K562 (cell line): ENCODE data around the gene MRPL4. TPM values are rescaled to one million over a fixed set of nuclear protein-coding genes. Genes with fewer than 3 reads are reported as not detected.
A peak's percentile ranks its signal among the peaks of the same experiment; 100 is the strongest.

Source experiments
- ARID4B ChIP-seq: sonication (generic); formaldehyde crosslinking; IDR thresholded peaks from 2 replicates; pipeline ENCODE4 v1.8.0; 2022; ENCODE audit warnings: mild to moderate bottlenecking, missing genetic modification reagents
- E2F6 ChIP-seq, 2 experiments: IDR thresholded peaks; 2 replicates each; pipeline ENCODE4 v1.6.1; 2011; ENCODE audit warnings: borderline replicate concordance in 1 of 2, control low read depth in 1 of 2, low read depth in 1 of 2, low read length in 1 of 2, mild to moderate bottlenecking in 1 of 2, mixed read lengths in 1 of 2, moderate library complexity in 1 of 2; ENCODE audit not compliant: insufficient read depth in 1 of 2, insufficient read length in 1 of 2, poor library complexity in 1 of 2, severe bottlenecking in 1 of 2; ENCODE audit errors: extremely low read depth in 1 of 2
- GATA2 ChIP-seq: sonication (generic); formaldehyde crosslinking; IDR thresholded peaks from 2 replicates; pipeline ENCODE4 v1.4.0; 2020; ENCODE audit warnings: mild to moderate bottlenecking, missing genetic modification reagents
- KDM4B ChIP-seq, 2 experiments: fragments of 450-650 bp in 1 of 2; sonication (generic) in 1 of 2; IDR thresholded peaks; 2 replicates each; pipeline ENCODE4 v1.6.1; 2016 to 2017; ENCODE audit warnings: borderline replicate concordance in 2 of 2, antibody characterized with exemption in 1 of 2, low read depth in 1 of 2, mild to moderate bottlenecking in 1 of 2
- NFRKB ChIP-seq: fragments of 450-650 bp; IDR thresholded peaks from 2 replicates; pipeline ENCODE4 v1.6.1; 2016; ENCODE audit warnings: low read depth
- NUFIP1 ChIP-seq: fragments of 450-650 bp; IDR thresholded peaks from 2 replicates; pipeline ENCODE4 v1.6.1; 2018; ENCODE audit not compliant: partially characterized antibody
- SAP30 ChIP-seq: fragments of 200-600 bp; sonication (generic); IDR thresholded peaks from 2 replicates; pipeline ENCODE4 v1.6.1; 2012; ENCODE audit warnings: borderline replicate concordance, low read depth, mild to moderate bottlenecking, moderate library complexity, low read length, control low read depth, inconsistent platforms; ENCODE audit not compliant: insufficient read depth, poor library complexity, severe bottlenecking
- SIN3A ChIP-seq, 2 experiments: fragments of 150-350 bp in 1 of 2; IDR thresholded peaks; 2 replicates each; pipeline ENCODE4 v1.6.1; 2011 to 2016; ENCODE audit warnings: borderline replicate concordance in 2 of 2, low read depth in 2 of 2, low read length in 2 of 2, mild to moderate bottlenecking in 2 of 2, moderate library complexity in 2 of 2; ENCODE audit not compliant: control insufficient read depth in 1 of 2
- UBTF ChIP-seq, 2 experiments: IDR thresholded peaks; 2 replicates each; pipeline ENCODE4 v1.6.1; 2012; ENCODE audit warnings: improper control_type of control experiment in 2 of 2, low read depth in 2 of 2, low read length in 2 of 2, borderline replicate concordance in 1 of 2
- VEZF1 ChIP-seq: fragments of 200-800 bp; sonication (Bioruptor generic); IDR thresholded peaks from 2 replicates; pipeline ENCODE4 v1.6.1; 2017; ENCODE audit warnings: missing genetic modification characterization, missing compliant biosample characterization
- ZNF311 ChIP-seq: fragments of 250-450 bp; sonication (Bioruptor Pico); IDR thresholded peaks from 2 replicates; pipeline ENCODE4 v1.4.0; 2020; ENCODE audit warnings: mild to moderate bottlenecking, moderate library complexity
- ZZZ3 ChIP-seq: fragments of 450-650 bp; IDR thresholded peaks from 2 replicates; pipeline ENCODE4 v1.6.1; 2016; ENCODE audit warnings: antibody characterized with exemption, mild to moderate bottlenecking, moderate library complexity
- polyA plus RNA-seq, 8 experiments: library from polyadenylated mRNA; depleted of rRNA in 4 of 8; stranded (reverse) in 5 of 8; unstranded in 3 of 8; fragments of >200 nt; fragmentation: Nextera tagmentation in 2 of 8; fragmentation: Illumina TruSeq in 1 of 8; extraction: Ambion mirVana in 2 of 8; extraction: Trizol in 1 of 8; gene quantifications; 2 replicates each; pipeline versions ENCODE4 v1.2.1 to v1.2.3, GENCODE V29; 2011 to 2014; ENCODE audit warnings: inconsistent platforms in 1 of 8, missing spikeins in 1 of 8
- total RNA-seq, 7 experiments: library from RNA; depleted of rRNA in 6 of 7; stranded (reverse); fragments of >200 nt in 6 of 7; fragmentation: Illumina TruSeq in 2 of 7; extraction: Trizol in 2 of 7; gene quantifications; 2 replicates each; pipeline versions ENCODE4 v1.2.1 to v1.2.3, GENCODE V29; 2011 to 2021; ENCODE audit warnings: low replicate concordance in 1 of 7

Gene MRPL4
- total and polyA plus RNA-seq, 9 of the 15 experiments (the other 6 are each of a cell fraction or from before 2014, with no cell fraction given) = 1.4 to 239 (median 64.9) TPM

- TF ChIP-seq UBTF (IDR thresholded peaks at IDR 0.05; ENCODE audit: borderline replicate concordance in 1 of 2, low read depth in 2 of 2, low read length in 2 of 2) = peak in 1 of 2 experiments; percentile 16; a peak in 2 of 4 replicates
- TF ChIP-seq SAP30 = peak; percentile 12
- no peak for TF ChIP-seq VEZF1 (CRISPR knock-in tag)
- no peak for TF ChIP-seq ZZZ3
- 0 out of 4 replicates have a peak, but pooled peaks of 1 of the 2 experiments have one; percentile 40 for TF ChIP-seq KDM4B (IDR thresholded peaks at IDR 0.05; ENCODE audit: borderline replicate concordance in 2 of 2, low read depth in 1 of 2)
- no peak for TF ChIP-seq NUFIP1
- 0 out of 2 replicates have a peak, but pooled peaks have one; percentile 41 for TF ChIP-seq ARID4B (CRISPR knock-in tag)
- peak in 1 of 2 experiments; percentile 5 for TF ChIP-seq E2F6 (IDR thresholded peaks at IDR 0.05; ENCODE audit: borderline replicate concordance in 1 of 2, extremely low read depth in 1 of 2, insufficient read depth in 1 of 2, insufficient read length in 1 of 2, low read depth in 1 of 2, low read length in 1 of 2, poor library complexity in 1 of 2, severe bottlenecking in 1 of 2)
- 0 out of 4 replicates have a peak, but pooled peaks of 1 of the 2 experiments have one; percentile 28 for TF ChIP-seq SIN3A (IDR thresholded peaks at IDR 0.05; ENCODE audit: borderline replicate concordance in 2 of 2, control insufficient read depth in 1 of 2, low read depth in 2 of 2, low read length in 2 of 2)
- peak; percentile 33; the same call in 1 of the 2 replicates for TF ChIP-seq NFRKB
- peak; percentile 52 for TF ChIP-seq GATA2 (CRISPR knock-in tag)
- TF ChIP-seq ZNF311 (CRISPR knock-in tag) = no peak
Observed at GRCh38 chr19:10290357-10290875, 38.4 kb downstream of the MRPL4 start (continued).
